GM12878 (cell line): ENCODE results near the gene CDRT15. TPM values are rescaled to one million over a fixed set of nuclear protein-coding genes. Genes with fewer than 3 reads are reported as not detected.

ENCODE experiments used
- ATAC-seq: fragments of 200-7000 bp; cut with Tn5 transposase; 3 replicates; pipeline ENCODE4 v1.9.1; 2020; ENCODE audit warnings: mild to moderate bottlenecking, moderate library complexity
- BruUV-seq: library from RNA; stranded (reverse); fragments of 400-500 nt; replicated peaks from 2 replicates; lab custom pipeline; 2021; lab: Mats Ljungman, UMichigan
- CTCF ChIA-PET: fragments of 300-600 bp; sonication (Branson Sonifier 250); formaldehyde crosslinking; extraction: SDS; loops from one replicate; lab custom pipeline; 2021; ENCODE audit warnings: inconsistent platforms; lab: Yijun Ruan, JAX
- POLR2A ChIA-PET: fragments of 350-600 bp; formaldehyde crosslinking; extraction: SDS; loops from one replicate; lab custom pipeline; 2021; ENCODE audit warnings: inconsistent platforms; lab: Charles Lee
- RAD21 ChIA-PET: fragments of 300-600 bp; sonication (Branson Sonifier 250); formaldehyde crosslinking; loops from one replicate; lab custom pipeline; 2023; ENCODE audit warnings: antibody characterized with exemption; ENCODE audit not compliant: unreplicated experiment; lab: Charles Lee
- SMC1A ChIA-PET: fragments of 300-600 bp; sonication (Branson Sonifier 250); formaldehyde crosslinking; loops from one replicate; lab custom pipeline; 2023; ENCODE audit not compliant: unreplicated experiment, uncharacterized antibody; lab: Charles Lee
- DNase-seq: peaks from one replicate; pipeline ENCODE4 v3.0.0-alpha.2; 2011; ENCODE audit warnings: low read depth, low spot score
- FAIRE-seq: peaks from 3 replicates; lab custom pipeline; 2011; peaks lifted over from hg19 to GRCh38; lab: Jason Lieb, UNC
- H2AFZ ChIP-seq: 2 replicates; pipeline ENCODE4 v1.6.0; 2011; ENCODE audit warnings: low read depth, low read length, control low read depth; ENCODE audit not compliant: control insufficient read depth
- H3K27ac ChIP-seq: 2 replicates; pipeline ENCODE4 v1.5.1; 2011; ENCODE audit warnings: control low read depth; ENCODE audit not compliant: control insufficient read depth, insufficient read depth
- H3K27me3 ChIP-seq, 2 experiments: replicated peaks in 1 of 2; 2 replicates each; pipeline versions ENCODE4 v1.6.0 to v1.6.1; 2011; ENCODE audit warnings: low read length in 1 of 2; ENCODE audit not compliant: control insufficient read depth in 2 of 2, insufficient read depth in 2 of 2
- H3K36me3 ChIP-seq, 2 experiments: 2 replicates each; pipeline ENCODE4 v1.5.1; 2011; ENCODE audit warnings: low read length in 1 of 2; ENCODE audit not compliant: control insufficient read depth in 2 of 2, insufficient read depth in 2 of 2
- H3K4me1 ChIP-seq: 2 replicates; pipeline ENCODE4 v1.6.1; 2011; ENCODE audit warnings: mild to moderate bottlenecking, low read length, moderate library complexity, mixed read lengths; ENCODE audit not compliant: control insufficient read depth, insufficient read depth
- H3K4me2 ChIP-seq: 2 replicates; pipeline ENCODE4 v1.6.0; 2011; ENCODE audit warnings: control low read depth; ENCODE audit not compliant: control insufficient read depth, insufficient read depth
- H3K4me3 ChIP-seq: fragments of 200-600 bp; sonication (generic); 2 replicates; pipeline ENCODE4 v1.5.1; 2016
- H3K79me2 ChIP-seq: 2 replicates; pipeline ENCODE4 v1.6.0; 2011; ENCODE audit warnings: low read length; ENCODE audit not compliant: control insufficient read depth, insufficient read depth
- H3K9ac ChIP-seq: 2 replicates; pipeline ENCODE4 v1.8.0; 2011; ENCODE audit warnings: low read length, control low read depth, mixed read lengths; ENCODE audit not compliant: control insufficient read depth, insufficient read depth
- H3K9me3 ChIP-seq: replicated peaks from 3 replicates; pipeline ENCODE4 v1.5.1; 2011; ENCODE audit warnings: mild to moderate bottlenecking, low read length; ENCODE audit not compliant: control insufficient read depth, insufficient read depth
- H4K20me1 ChIP-seq: 2 replicates; pipeline ENCODE4 v1.6.0; 2011; ENCODE audit not compliant: control insufficient read depth, insufficient read depth
- ATF7 ChIP-seq: fragments of 450-650 bp; IDR thresholded peaks from 2 replicates; pipeline ENCODE4 v1.6.1; 2016; ENCODE audit warnings: low read depth, mild to moderate bottlenecking
- BMI1 ChIP-seq: fragments of 450-650 bp; IDR thresholded peaks from 2 replicates; pipeline ENCODE4 v1.6.1; 2016; ENCODE audit warnings: mild to moderate bottlenecking, moderate library complexity, borderline replicate concordance
- CBFB ChIP-seq: IDR thresholded peaks from 2 replicates; pipeline ENCODE4 v1.6.1; 2016; ENCODE audit warnings: antibody characterized with exemption, low read depth
- CBX3 ChIP-seq: fragments of 200-600 bp; sonication (generic); IDR thresholded peaks from 2 replicates; pipeline ENCODE4 v1.6.1; 2016; ENCODE audit warnings: low read depth, borderline replicate concordance
- ESRRA ChIP-seq: IDR thresholded peaks from 2 replicates; pipeline ENCODE4 v1.6.1; 2012; ENCODE audit warnings: mild to moderate bottlenecking, low read length, improper control_type of control experiment
- ETV6 ChIP-seq, 2 experiments: fragments of 450-650 bp in 1 of 2; IDR thresholded peaks in 1 of 2; conservative IDR thresholded peaks in 1 of 2; 2 replicates each; pipeline ENCODE4 v1.6.1; 2014; ENCODE audit warnings: antibody characterized with exemption in 1 of 2, borderline replicate concordance in 1 of 2, low read depth in 1 of 2, mild to moderate bottlenecking in 1 of 2, moderate library complexity in 1 of 2
- IKZF1 ChIP-seq: fragments of 450-650 bp; conservative IDR thresholded peaks from 2 replicates; pipeline ENCODE4 v1.6.1; 2017; ENCODE audit warnings: antibody characterized with exemption, mild to moderate bottlenecking
- IKZF2 ChIP-seq, 2 experiments: fragments of 450-650 bp; IDR thresholded peaks; 2 replicates each; pipeline ENCODE4 v1.6.1; 2017; ENCODE audit warnings: mild to moderate bottlenecking in 2 of 2, moderate library complexity in 2 of 2
- MXI1 ChIP-seq: fragments of 150-350 bp; IDR thresholded peaks from 2 replicates; pipeline ENCODE4 v1.6.1; 2011; ENCODE audit warnings: low read depth, mild to moderate bottlenecking, inconsistent platforms, low read length, improper control_type of control experiment
- SIX5 ChIP-seq: IDR thresholded peaks from 2 replicates; pipeline ENCODE4 v1.6.1; 2011; ENCODE audit warnings: mild to moderate bottlenecking, low read depth, low read length, moderate library complexity; ENCODE audit not compliant: severe bottlenecking
- SPI1 ChIP-seq: IDR thresholded peaks from 2 replicates; pipeline ENCODE4 v1.6.1; 2011; ENCODE audit warnings: low read depth, mild to moderate bottlenecking, low read length, moderate library complexity, borderline replicate concordance; ENCODE audit not compliant: insufficient read depth
- TCF7 ChIP-seq: IDR thresholded peaks from 2 replicates; pipeline ENCODE4 v1.6.1; 2014; ENCODE audit warnings: antibody characterized with exemption, borderline replicate concordance
- ZNF217 ChIP-seq: fragments of 450-650 bp; IDR thresholded peaks from 2 replicates; pipeline ENCODE4 v1.6.1; 2017; ENCODE audit warnings: antibody characterized with exemption, mild to moderate bottlenecking
- ZNF384 ChIP-seq: IDR thresholded peaks from 2 replicates; pipeline ENCODE4 v1.6.1; 2012; ENCODE audit warnings: low read depth, mild to moderate bottlenecking, low read length, improper control_type of control experiment, borderline replicate concordance
- WGBS: methylation state at CpG from one replicate; pipeline ENCODE4 v1.1.6; 2016; ENCODE audit warnings: low lambda C conversion rate; ENCODE audit not compliant: insufficient replicate concordance, insufficient coverage; ENCODE audit errors: missing lambda C conversion rate; 5-methylcytosine and 5-hydroxymethylcytosine counted together
- in situ Hi-C: fragments of 300-500 bp; cut with MboI; formaldehyde crosslinking; loops from 9 replicates; pipeline ENCODE4 v1.14.3; 2018; ENCODE audit warnings: mixed read lengths
- intact Hi-C: fragments of 100-400 bp; cut with micrococcal nuclease; formaldehyde crosslinking; loops from one replicate; pipeline ENCODE4 v1.14.2; 2022; ENCODE audit not compliant: unreplicated experiment
- polyA plus RNA-seq, 11 experiments: library from polyadenylated mRNA; depleted of rRNA in 4 of 11; unstranded in 6 of 11; stranded (reverse) in 5 of 11; fragments of >200 nt; fragmentation: Nextera tagmentation in 4 of 11; fragmentation: Illumina TruSeq in 1 of 11; extraction: Ambion mirVana in 4 of 11; extraction: Trizol in 1 of 11; gene quantifications; 1 replicate in 1 of 11; 2 replicates in 10 of 11; pipeline versions ENCODE4 v1.2.1 to v1.2.3, GENCODE V29; 2011 to 2016; ENCODE audit warnings: inconsistent platforms in 2 of 11, missing spikeins in 2 of 11, low read depth in 1 of 11
- total RNA-seq, 4 experiments: library from RNA; depleted of rRNA in 3 of 4; stranded (reverse); fragments of >200 nt in 3 of 4; fragmentation: Illumina TruSeq in 1 of 4; extraction: Trizol in 1 of 4; gene quantifications; 2 replicates each; pipeline versions ENCODE4 v1.2.1 to v1.2.3, GENCODE V29; 2013 to 2021

Gene CDRT15
- total and polyA plus RNA-seq, 10 of the 15 experiments (the other 5 are each of a cell fraction or from before 2014, with no cell fraction given) = 0.29 TPM; not detected in 9

GRCh38 chr17:14281530-14281929 lies 44.9 kb upstream of the CDRT15 start:
- no peak overlapping the region for H3K4me3 ChIP-seq
- POLR2A ChIA-PET = no interaction called here
- DNase-seq (no peak), ATAC-seq (no peak), FAIRE-seq (no peak)
- H3K36me3 ChIP-seq = no peaks in the 10 kb centered on the region
- no peaks in the 10 kb centered on the region for H3K4me1 ChIP-seq
- intact Hi-C loops (no loop called here), in situ Hi-C loops (loop anchor here (25.0 kb wide), 1 partner anchor 944 kb away; no protein-coding TSS in a partner anchor)
- no TSS peak for BruUV-seq
- H3K9me3 ChIP-seq = no peaks in the 10 kb centered on the region
- H2AFZ ChIP-seq = no peak overlapping the region
- WGBS = 89% methylated on average over 3 of the region's 3 CpGs
- no peak overlapping the region for H3K27ac ChIP-seq
- TF ChIP-seq ESRRA (no peak), BMI1 (no peak), MXI1 (no peak), IKZF1 (no peak), TCF7 (no peak), CBFB (no peak), CBX3 (no peak), ETV6 (conservative IDR thresholded peaks at IDR 0.05 in 1 of 2, IDR thresholded peaks at IDR 0.05 in 1 of 2; ENCODE audit: borderline replicate concordance in 1 of 2, low read depth in 1 of 2) (no peak), ZNF217 (no peak), SIX5 (no peak), SPI1 (no peak), IKZF2 (IDR thresholded peaks at IDR 0.05) (no peak), ATF7 (no peak), ZNF384 (no peak)
- RAD21 ChIA-PET = no interaction called here
- CTCF ChIA-PET = no interaction called here
- H4K20me1 ChIP-seq = no peaks in the 10 kb centered on the region
- no peak overlapping the region for H3K9ac ChIP-seq
- no peaks in the 10 kb centered on the region for H3K27me3 ChIP-seq
- H3K79me2 ChIP-seq = no peaks in the 10 kb centered on the region
- SMC1A ChIA-PET = no interaction called here
- no peak overlapping the region for H3K4me2 ChIP-seq
